Bone marrow (tissue), 2 donors: Measurements from ENCODE around the gene RPS4Y2.

ENCODE experiments used
- DNase-seq, 2 donors: peaks; one replicate each; lab custom pipeline; 2025; lab: John Stamatoyannopoulos, UW

RPS4Y2 gene

GRCh38 chrY:20755808-20756207 lies at the start of gene RPS4Y2:
Gene RPS4Y2, plus strand, starts transcription at chrY:20756108. Its CDS starts 56 bp downstream, at chrY:20756164.
- no peak for DNase-seq

GRCh38 chrY:20714391-20714790 lies 41.5 kb upstream of the RPS4Y2 start:
- DNase-seq = no peak

GRCh38 chrY:20726184-20726907 lies 29.6 kb upstream of the RPS4Y2 start:
- no peak for DNase-seq

- no peak for DNase-seq
Observed at GRCh38 chrY:20735200-20735599, 20.7 kb upstream of the RPS4Y2 start.

GRCh38 chrY:20739806-20740205 lies 16.1 kb upstream of the RPS4Y2 start:
- DNase-seq = no peak

GRCh38 chrY:20740609-20741008 lies 15.3 kb upstream of the RPS4Y2 start:
- DNase-seq = peak in 1 of 2 donors; percentile 24

GRCh38 chrY:20745060-20745459 lies 10.8 kb upstream of the RPS4Y2 start:
- DNase-seq = no peak

- no peak for DNase-seq
Observed at GRCh38 chrY:20746919-20747318, 9.0 kb upstream of the RPS4Y2 start.

GRCh38 chrY:20763869-20764268 lies 8.0 kb downstream of the RPS4Y2 start:
- DNase-seq = peak in 1 of 2 donors; percentile 76

- DNase-seq = no peak
Observed at GRCh38 chrY:20765117-20765516, 9.2 kb downstream of the RPS4Y2 start.

- DNase-seq = peak in 1 of 2 donors; percentile 40
Observed at GRCh38 chrY:20770755-20771154, 14.8 kb downstream of the RPS4Y2 start.

- DNase-seq = no peak
Observed at GRCh38 chrY:20776104-20776503, 20.2 kb downstream of the RPS4Y2 start.

- no peak for DNase-seq
Observed at GRCh38 chrY:20780104-20780654, 24.3 kb downstream of the RPS4Y2 start.

- no peak for DNase-seq
Observed at GRCh38 chrY:20780776-20781175, 24.9 kb downstream of the RPS4Y2 start.

GRCh38 chrY:20781408-20781807 lies 25.5 kb downstream of the RPS4Y2 start:
- peak in 1 of 2 donors; percentile 19 for DNase-seq

GRCh38 chrY:20784965-20785364 lies 29.1 kb downstream of the RPS4Y2 start:
- DNase-seq = no peak

- DNase-seq = no peak
Observed at GRCh38 chrY:20787076-20787475, 31.2 kb downstream of the RPS4Y2 start.

- no peak for DNase-seq
Observed at GRCh38 chrY:20798351-20799049, 42.6 kb downstream of the RPS4Y2 start.

- no peak for DNase-seq
Observed at GRCh38 chrY:20802659-20803058, 46.8 kb downstream of the RPS4Y2 start.

GRCh38 chrY:20806243-20806642 lies 50.3 kb downstream of the RPS4Y2 start:
- DNase-seq = no peak

- no peak for DNase-seq
Observed at GRCh38 chrY:20813459-20813858, 57.6 kb downstream of the RPS4Y2 start.

- no peak for DNase-seq
Observed at GRCh38 chrY:20814794-20815193, 58.9 kb downstream of the RPS4Y2 start.

GRCh38 chrY:20817067-20817466 lies 61.2 kb downstream of the RPS4Y2 start:
- no peak for DNase-seq
